Activated CD8-positive, alpha-beta memory T cell treated with anti-CD3 and anti-CD28 coated beads, Interleukin-2, amount 50 U/mL, for 24 hours (primary cell): ENCODE data around the gene AASDHPPT.
A peak's percentile ranks its signal among the peaks of the same experiment; 100 is the strongest.
"Not testable (repeated sequence)": the region's sequence is repeated elsewhere in the genome, so short reads cannot be mapped to it uniquely, and the experiment has no call there.

Experiments
- DNase-seq: peaks from one replicate; pipeline ENCODE4 v3.0.0-alpha.2; 2020; ENCODE audit errors: extremely low read depth

The AASDHPPT gene, protein sequence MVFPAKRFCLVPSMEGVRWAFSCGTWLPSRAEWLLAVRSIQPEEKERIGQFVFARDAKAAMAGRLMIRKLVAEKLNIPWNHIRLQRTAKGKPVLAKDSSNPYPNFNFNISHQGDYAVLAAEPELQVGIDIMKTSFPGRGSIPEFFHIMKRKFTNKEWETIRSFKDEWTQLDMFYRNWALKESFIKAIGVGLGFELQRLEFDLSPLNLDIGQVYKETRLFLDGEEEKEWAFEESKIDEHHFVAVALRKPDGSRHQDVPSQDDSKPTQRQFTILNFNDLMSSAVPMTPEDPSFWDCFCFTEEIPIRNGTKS

DNA sequence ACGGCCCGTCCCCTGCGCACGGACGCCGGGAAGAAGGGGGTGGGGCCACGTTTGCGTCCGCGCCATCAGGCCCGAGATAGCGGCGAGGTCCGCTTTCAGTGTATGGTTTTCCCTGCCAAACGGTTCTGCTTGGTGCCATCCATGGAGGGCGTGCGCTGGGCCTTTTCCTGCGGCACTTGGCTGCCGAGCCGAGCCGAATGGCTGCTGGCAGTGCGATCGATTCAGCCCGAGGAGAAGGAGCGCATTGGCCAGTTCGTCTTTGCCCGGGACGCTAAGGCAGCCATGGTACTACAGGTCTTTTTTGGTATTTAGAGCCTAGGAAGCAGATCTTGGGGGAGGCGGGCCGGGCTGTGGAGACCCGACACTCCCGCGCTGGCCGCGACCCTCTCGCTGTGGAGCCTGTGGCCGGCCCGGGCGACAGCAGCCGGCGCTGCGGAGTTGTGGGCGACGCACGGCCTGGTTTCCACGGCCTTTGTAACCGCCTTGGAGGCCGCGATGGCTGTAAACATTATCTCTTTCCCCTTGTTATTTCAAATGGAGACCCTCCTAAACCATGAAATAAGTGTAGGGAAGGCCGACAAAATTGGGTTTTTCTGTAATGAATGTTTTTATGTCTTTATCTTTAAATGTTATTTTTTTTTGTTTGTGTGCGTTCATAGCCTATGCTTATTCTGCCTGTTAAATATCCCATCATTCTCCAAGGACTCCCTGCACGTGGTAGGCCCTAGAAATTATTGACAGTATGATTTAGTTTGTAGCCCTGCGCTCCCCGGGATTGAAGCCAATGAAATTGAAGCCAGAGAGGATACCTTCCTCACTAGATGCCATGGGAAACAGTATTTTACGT lies at the start of gene AASDHPPT:
AASDHPPT (plus strand) TSS at position 54 of the 847 bp plus-strand sequence; CDS start at position 103, 49 bp downstream.
- DNase-seq: no peak

DNA sequence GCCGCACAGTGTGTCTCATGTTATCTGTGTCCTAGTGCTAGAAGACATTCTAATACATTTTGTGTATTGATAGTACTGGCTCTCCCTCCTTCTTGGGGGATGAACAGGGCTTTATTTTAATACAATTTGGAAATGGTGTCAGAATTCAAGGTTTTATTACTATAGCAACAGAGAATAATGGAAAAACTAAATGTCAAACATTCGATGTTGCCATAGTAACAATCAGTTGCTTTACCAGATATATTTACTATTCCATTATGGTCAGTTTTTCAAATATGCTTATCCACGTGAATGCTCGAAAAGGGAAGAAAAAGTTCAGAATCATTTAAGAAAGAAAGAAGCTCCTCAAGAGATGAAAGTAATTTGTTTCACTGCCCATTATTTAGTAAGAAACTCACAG lies 46.9 kb upstream of the AASDHPPT start:
- no peak for DNase-seq

DNA sequence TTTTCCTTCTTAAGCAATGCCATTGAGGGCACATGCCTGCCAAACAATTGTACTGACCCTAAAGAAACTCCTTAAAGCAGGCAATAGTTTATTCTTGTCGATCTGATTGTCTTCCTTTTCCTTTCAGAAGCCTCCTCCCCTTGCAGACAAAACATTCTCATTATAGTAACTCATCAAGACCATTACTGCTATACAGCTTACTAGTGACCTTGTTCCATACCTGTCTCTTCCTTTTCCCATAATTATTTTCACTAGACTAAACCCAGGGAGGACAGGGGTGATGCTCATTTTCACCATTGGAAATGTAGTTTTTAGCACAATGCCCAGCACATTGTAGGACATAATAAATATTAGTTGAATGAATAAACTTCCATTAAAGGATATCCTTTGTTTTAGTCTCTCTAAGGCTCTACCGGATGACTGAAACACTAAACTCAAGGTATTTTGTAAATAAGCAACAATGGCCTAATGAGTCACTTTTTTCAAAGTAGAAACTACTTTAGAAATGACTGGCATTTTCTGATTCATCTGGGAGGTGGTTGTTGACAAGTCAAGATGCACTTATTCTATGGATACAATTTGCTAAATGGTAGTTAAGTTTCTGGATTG lies 46.2 kb upstream of the AASDHPPT start:
- DNase-seq: no peak

DNA sequence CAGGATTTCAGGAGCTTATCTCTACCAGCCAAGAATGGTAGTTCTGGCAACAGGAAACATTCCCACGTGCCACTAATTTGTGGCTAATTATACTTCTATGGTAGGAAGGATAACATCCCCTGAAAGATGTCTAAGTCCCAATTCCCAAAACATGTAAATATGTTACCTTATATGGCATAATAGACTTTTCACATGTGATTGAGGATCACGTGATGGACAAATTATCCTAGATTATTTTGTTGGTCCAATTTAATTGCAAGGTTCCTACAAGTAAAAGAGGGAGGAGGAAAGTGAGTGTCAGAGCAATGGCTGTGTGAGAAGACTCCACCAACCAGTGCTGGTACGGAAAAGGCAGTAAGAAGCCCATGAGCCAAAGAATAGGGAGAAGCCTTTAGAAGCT lies 45.5 kb upstream of the AASDHPPT start:
- no peak for DNase-seq

DNA sequence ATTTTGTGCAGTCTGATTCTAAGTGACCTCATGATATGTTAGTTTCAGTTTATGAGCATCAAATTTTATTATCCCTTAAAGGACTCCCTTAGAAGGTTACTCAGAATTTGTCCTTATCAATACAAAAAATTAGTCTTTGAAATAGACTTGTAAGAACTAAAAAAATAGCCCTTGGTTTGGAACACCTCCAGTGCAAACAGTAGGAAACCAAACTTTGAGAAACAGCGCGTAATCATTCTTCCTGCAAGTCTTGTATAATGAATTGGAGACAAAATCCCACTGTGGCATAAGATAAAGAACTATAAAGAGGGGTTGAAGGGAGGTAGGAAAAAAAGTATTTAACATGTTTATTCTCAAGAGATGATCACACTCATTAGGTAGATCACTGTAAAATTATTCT lies 44.6 kb upstream of the AASDHPPT start:
- DNase-seq: no peak

DNA sequence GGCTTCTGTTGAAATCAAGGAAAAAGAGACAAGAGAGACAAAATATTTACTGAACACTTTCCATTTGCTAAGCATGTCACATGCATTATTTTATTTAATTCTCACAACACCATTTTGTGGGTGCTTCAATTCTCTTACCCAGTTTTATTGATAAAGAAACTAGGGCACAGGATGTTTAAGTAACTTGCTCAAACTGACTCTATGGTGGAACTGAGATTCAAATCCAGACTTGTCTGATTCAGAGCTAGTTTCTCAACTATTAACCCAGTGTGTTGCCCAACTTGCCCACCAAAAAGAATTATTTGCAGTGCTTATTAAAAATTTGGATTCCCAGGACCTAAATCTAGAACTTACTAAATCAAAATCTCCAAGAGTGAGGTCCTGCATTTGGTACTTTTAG lies 33.9 kb upstream of the AASDHPPT start:
- DNase-seq: no peak

DNA sequence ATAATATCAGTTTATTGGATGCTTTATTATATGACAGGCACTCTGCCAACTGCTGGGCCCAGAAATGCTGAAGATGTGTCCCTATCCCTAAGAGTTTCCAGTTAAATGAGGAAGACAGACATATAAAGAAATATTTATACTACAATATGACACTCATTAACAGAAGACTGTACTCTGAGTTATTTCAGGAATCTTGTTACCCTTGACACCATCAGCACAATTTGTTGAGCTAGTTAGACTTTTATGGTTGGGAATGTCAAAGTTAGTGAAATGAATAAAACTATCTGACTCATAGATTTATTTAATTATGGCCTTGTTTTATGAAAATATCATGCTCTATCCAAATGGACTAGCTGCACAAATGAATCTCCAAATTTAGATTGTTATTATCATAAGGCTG lies 29.8 kb upstream of the AASDHPPT start:
- no peak for DNase-seq

DNA sequence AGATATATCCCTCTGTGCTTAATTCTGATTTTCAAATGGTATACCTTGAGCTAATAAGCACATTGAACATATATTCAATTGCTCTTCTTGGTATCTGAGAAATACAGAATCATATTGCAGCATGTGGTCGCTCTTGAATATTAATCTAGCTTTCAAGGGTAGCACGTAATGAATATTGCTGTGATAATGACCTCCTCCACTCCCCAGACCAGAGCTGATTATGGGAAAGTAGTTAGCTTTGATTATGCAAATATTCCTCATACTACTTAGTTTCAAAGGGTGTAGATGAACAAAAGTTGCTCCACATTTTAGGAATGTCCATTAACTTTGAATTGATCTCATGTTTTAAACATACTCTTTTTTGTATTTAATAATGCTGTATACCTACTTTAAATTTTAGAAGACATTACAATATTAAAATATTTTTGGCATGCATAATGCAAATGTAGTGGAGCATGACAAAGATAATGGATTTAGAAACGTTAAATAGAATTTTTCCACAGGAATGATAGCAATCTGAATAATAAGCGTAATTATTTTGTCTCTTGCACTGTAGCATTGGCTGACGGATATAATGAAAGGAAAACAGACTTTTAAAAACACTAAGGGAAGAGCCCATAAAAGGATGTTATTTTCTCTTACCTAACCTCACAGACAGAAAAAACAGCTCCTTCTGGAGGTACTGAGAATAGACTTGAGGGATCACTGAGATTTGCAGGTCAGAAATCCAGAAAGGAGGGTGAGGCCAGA lies 27.6 kb upstream of the AASDHPPT start:
- no peak for DNase-seq

DNA sequence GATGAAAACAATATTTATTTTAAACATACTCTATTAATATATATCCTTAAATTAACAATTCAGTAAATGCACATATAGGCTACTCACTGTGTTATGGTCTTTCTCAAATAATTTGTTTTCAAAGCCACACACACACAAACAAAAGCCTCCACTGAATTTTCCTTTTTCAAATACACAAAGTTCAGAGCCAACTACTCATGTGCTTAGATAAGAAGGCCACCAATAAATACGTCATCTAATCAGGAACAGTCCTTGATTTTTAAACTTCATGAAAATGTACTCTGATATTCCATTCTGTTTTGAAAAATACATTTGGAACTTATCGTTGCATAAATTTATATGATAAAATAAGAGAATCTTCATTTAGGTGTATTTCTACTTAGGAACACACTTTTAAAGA lies 26.4 kb upstream of the AASDHPPT start:
- DNase-seq: no peak

DNA sequence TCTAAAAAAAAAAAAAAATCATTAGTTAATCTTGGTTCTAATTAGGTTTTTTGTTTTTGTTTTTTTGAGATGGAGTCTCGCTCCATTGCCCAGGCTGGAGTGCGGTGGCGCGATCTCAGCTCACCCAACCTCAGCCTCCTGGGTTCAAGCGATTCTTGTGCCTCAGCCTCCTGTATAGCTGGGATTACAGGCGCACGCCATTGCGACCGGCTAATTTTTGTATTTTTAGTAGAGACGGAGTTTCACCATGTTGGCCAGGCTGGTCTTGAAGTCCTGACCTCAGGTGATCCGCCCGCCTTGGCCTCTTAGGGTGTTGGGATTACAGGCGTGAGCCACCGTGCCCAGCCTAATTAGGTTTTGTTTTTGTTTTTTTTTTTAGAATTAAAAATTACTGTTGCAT lies 19.1 kb upstream of the AASDHPPT start:
- not testable (repeated sequence) for DNase-seq

DNA sequence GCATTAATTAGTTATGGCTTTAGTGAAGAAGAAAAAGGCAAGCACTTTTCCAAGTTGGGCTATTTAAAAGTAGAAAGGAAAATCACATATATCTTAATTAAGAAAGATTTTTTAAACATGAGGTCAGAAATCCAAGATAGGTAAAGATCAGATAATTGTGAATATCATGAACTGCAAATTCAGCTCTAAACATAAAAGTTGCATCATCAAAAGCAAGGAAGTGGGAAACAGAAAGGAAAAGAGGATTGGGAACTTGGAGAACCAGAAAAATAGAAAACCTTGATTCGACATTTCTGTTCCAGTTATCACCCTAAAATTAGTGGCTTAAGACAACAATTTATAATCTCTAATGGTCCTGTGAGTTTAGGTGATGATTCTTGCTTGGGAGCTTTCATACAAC lies 17.8 kb upstream of the AASDHPPT start:
- DNase-seq: no peak

DNA sequence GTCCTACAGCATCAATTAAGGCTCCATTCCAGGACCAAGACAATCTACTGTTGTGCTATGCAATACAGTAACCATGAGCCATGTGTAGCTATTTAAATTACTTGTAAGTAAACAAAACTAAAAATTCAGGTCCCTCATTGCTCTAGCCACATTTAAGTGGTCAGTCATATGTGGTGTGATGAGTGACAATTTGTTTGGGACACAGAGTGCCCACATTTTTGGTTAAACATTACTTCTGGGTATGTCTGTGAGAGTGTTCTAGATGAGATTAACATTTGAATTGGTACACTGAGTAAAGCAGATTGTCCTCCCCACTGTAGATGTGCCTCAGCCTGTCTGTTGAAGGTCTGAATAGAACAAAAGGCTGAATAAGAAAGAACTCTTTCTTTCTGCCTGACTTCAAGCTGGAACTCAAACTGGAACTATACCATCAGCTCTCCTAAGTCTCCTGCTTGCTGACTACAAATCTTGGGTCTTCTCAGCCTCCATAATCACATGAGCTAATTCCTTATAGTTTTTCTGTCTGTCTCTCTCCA lies 16.1 kb upstream of the AASDHPPT start:
- DNase-seq: no peak

DNA sequence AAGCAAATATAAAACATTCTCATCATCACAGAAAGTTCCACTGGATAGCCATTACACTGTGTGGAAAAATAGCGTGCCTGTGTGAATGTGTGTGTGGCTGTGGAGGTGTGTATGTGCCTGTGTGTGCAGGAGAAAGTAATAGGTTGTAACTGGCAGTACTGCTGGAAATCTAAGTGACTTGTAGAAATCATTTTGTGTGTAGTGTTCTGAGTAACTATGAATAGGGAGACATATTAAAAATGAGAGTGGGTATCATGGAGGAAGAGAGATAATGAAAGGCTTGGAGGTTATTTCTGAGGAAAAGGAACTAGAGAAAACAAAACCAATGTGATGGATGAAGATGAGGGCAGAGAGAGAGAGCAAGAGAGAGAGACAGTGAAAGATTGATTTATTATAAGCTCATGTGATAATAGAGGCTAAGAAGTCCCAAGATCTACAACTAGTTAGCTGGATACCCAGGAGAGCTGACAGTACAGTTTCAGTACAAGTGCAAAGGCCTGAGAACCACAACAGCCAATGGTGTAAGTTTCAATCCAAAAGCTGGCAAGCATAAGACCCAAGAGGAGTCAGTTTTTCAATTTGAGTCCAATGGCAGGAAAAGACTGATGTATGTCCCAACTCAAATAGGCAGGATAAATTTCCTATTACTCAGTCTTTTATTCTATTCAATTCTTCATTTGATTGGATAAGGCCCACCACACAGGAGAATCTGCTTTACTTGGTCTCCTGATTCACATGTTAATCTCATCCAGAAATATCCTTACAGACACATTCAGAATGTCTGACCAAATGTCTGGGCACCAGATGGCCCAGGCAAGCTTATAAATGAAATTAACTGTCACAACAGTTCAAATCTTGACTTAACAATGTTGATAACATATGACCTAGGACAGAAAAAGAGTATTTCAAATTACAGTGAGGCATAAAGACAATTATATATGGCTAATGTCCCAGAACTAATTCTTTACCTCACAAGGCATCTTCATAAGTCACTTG lies 15.2 kb upstream of the AASDHPPT start:
- DNase-seq: no peak

DNA sequence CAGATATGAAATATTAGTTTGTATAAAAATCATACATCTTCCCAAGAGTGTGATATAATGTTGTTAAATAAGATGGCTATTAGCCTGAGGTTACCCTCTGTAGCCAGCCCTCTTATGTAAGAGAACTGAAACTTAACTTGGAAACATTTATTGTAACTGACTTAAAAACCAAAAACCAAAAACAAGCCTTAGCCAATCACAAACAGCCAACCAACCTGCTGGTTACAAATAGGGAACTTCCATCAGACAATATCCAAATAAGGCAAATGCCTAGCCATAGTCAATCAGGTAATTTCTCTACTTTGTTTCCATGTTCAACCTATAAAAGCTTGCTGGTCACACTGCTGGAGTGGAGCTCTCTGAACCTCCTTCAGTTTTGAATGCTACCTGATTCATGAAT lies 14.5 kb upstream of the AASDHPPT start:
- DNase-seq: no peak

DNA sequence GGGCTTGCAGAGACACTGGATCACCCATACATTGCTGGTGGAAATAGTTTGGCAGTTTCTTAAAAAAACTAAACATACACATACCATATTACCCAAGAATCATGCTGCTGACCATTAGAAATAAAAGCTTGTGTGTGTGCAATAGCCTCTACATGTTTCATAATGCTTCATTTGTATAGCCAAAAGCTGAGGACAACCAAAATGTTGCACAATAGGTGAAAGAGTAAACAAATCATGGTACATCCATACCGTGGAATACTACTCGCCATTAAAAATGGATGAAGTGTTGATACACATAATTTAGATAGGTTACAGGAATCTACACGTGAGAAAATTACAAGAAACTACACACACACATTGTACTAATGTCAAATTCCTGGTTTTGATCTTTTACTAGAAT lies 6.9 kb upstream of the AASDHPPT start:
- DNase-seq: no peak

DNA sequence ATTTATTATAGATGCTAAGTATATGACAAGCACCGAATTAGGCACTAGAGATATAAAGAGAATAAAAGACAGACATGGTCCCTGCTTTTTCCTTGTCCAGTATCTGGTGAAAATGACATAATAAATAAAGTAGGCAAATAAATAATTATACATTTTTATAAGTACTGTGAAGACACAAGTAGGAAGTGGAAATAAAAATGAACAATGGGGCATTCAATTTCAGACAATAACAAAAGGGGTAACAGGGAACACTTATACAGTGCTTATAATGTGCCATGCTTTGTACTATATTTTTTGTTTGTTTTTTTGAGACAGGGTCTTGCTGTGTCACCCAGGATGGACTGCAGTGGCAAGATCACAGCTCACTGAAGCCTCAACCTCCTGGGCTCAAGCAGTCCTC lies 4.7 kb upstream of the AASDHPPT start:
- DNase-seq: no peak

DNA sequence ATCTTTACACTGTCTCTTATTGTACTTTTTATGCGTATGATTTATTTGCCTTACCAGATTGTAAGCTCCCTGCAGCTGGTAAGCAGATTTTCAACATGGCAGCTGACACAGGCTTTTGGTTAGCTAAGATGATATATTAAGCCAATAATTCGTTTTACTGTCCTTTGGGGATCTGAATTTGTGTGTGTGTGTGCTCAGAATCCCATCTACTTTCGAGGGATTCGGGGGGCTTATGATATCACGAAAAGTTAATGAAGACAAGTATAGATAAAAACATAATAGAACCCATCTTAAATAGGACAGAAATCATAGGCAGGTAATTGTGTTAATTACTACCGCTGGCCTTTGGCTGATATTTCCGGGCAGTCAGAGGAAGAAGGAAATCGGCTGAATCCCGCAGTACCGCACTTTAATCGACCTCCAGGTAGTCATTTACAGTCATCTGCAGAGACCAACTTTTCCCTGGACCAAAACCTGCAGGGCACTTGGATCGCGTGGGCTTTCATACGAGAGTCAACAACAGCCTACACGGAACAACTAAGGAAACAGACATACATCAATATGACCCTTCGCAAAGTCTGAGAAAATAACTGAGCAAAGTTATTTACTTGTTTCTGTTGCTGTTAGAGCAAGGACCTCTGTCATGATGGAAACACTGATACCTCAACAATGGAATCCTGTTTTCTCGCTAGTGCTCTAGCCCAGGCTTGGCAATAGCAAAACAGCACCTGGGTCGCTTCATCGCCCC lies 1.1 kb upstream of the AASDHPPT start:
- no peak for DNase-seq

DNA sequence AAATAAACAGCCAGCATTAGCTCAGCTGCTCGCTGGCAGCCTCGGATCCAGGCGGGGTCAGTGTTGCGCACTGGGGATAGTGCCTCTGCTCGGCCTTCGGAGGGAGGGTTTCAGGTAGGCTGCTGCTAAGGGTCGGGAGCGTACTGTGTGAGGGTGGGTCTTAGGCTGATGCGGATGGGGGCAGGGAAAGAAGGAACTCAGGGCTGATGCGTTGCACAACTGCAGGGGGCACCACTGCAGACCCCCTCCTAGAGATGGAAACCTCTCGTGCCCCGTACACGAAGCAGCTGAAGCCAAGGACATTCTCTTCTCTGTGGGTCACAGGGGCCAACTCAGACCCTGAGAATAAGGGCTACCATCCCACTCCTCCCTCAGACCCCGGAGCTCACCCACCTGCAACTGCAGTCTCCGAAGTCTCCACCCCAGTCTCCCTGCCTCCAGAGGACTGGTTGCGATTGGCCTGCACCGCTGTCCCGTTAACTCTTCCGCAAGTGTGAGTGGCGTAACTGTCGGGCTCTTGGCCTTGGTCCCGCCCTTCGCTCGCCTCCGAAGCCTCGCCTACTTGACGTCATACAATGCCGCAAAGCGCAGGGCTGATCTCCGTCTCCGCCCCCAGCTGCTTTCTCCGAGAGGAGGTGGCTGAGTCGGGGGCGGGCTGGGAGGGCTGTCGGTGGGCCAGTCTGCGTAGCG lies 398 bp upstream of the AASDHPPT start, which contains the start of gene KBTBD3:
KBTBD3 (minus strand) TSS at position 429 of the 690 bp plus-strand sequence. CDS start 18,250 bp downstream, outside the sequence.
- DNase-seq: peak; percentile 97

DNA sequence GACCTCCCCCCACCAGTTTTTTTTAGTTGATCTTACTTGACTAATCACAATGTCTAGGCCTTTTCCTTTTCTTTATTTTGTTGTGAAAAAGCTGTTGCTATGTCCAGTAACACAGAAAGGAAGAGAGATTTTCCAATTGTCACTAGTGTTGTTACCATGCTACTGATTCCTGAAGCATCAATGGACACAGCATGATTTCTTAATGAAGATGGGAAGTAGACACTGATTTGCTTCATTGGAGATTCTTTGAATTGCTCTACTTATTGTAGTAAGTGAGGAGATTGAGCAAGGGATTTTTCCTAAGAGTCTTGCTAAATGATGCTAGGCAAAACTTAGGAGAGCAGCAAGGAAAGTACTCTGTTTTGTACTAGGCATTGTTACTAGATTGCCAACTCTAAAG lies 4.6 kb downstream of the AASDHPPT start:
- DNase-seq: no peak
